ENCODE results near the gene HCST. TPM values are rescaled to one million over a fixed set of nuclear protein-coding genes. Genes with fewer than 3 reads are reported as not detected.

The HCST gene
- total RNA-seq, 2 experiments from 2014 or later: 50.7 to 52.9 TPM

DNA sequence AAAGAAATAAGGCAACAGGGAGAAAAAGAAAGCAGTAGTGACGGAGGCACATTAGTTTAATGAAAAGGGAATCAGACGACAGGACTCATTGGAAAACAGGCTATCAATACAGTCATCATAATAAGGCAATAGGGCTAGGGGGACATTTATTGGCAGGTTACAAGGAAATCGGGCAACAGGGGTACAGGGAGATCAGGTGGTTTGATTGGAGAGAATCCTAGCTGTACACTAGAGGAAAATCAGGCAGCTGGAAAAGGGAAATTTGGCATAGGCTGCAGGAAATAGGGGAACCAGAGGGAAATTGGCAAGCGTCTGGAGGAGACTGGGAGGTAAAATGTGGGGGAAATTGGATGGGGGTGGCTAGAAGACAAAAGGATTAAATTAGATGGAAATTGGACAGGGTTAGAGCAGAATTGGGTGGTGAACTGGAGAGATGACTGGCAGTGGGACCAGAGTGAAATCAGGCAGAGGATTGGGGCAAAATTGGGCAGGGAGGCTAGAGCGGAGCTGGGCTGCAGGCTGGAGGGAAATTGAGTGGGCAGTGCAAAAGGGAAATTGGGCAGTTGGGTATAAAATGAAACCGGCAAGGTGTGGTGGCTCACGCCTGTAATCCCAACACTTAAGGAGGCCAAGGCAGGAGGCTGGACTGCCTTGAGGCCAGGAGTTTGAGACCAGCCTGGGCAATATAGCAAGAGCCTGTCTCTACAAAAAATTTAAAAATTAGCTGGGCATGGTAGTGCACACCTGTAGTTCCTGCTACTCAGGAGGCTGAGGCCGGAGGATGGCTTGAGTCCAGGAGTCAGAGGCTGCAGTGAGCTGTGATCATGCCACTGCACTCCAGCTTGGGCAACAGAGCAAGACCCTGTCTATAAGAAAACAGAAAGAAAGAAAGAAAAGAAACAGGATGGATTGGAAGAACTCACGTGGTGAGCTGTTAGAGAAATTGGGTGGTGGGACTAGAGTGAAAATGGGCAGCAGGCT is 41.3 kb downstream of the HCST start:
- no peaks in the 10 kb centered on the region for H3K27me3 Mint-ChIP-seq
- peaks cover 7% of the 10 kb centered on the region for H3K4me1 Mint-ChIP-seq (ENCODE audit: low read depth)
- H3K9me3 Mint-ChIP-seq: no peaks in the 10 kb centered on the region
- H3K4me3 Mint-ChIP-seq: no peak overlapping the region
- H3K36me3 Mint-ChIP-seq: peaks cover 3% of the 10 kb centered on the region
- ChIA-PET POLR2A (interaction anchor here (0.6 kb wide), 1 partner anchor 59 kb away, joined by 3 read pairs; no protein-coding TSS in a partner anchor), CTCF (no interaction called here)
- H3K27ac Mint-ChIP-seq: no peak overlapping the region
- no peak for DNase-seq
- intact Hi-C loops (cut with micrococcal nuclease): no loop called here

- Mint-ChIP-seq H3K4me3 (no peak overlapping the region), H3K27me3 (no peaks in the 10 kb centered on the region), H3K9me3 (no peaks in the 10 kb centered on the region), H3K4me1 (ENCODE audit: low read depth) (peaks cover 7% of the 10 kb centered on the region), H3K36me3 (no peaks in the 10 kb centered on the region), H3K27ac (no peak overlapping the region)
- DNase-seq: no peak
- POLR2A ChIA-PET: no interaction called here
- intact Hi-C loops (cut with micrococcal nuclease): no loop called here
- CTCF ChIA-PET: no interaction called here
These were observed 42.2 kb downstream of the HCST start for GRCh38 chr19:35944556-35944955.

GRCh38 chr19:35945121-35945790 is 42.9 kb downstream of the HCST start:
- intact Hi-C loops (cut with micrococcal nuclease): no loop called here
- H3K27ac Mint-ChIP-seq: no peak overlapping the region
- H3K27me3 Mint-ChIP-seq: no peaks in the 10 kb centered on the region
- CTCF ChIA-PET: no interaction called here
- H3K4me1 Mint-ChIP-seq (ENCODE audit: low read depth): peaks cover 9% of the 10 kb centered on the region
- no peak for DNase-seq
- H3K9me3 Mint-ChIP-seq: no peaks in the 10 kb centered on the region
- H3K4me3 Mint-ChIP-seq: no peak overlapping the region
- H3K36me3 Mint-ChIP-seq: no peaks in the 10 kb centered on the region
- POLR2A ChIA-PET: no interaction called here

DNA sequence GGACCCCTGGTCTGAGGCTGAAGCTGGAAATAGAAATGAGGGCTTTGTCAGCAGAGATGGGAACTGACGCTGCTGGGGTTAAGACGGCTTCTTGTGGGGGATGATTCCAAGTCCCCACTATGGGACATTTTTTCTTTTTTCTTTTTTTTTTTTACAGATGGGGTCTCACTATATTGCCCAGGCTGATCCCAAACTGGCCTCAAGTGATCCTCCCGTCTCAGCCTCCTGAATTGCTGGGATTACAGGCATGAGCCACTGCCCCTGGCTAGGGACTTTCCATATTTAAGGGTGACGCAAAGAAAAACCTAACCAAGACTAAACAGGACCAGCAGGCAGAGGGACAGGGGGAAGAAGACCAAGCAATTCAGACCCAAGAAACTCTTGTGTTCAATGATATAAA is 43.9 kb downstream of the HCST start:
- ChIA-PET CTCF (interaction anchor here (1.0 kb wide), 1 partner anchor 108 kb away, joined by 3 read pairs; the partner anchor contains the start of gene THAP8), POLR2A (no interaction called here)
- peaks cover 13% of the 10 kb centered on the region for H3K4me1 Mint-ChIP-seq (ENCODE audit: low read depth)
- H3K9me3 Mint-ChIP-seq: no peaks in the 10 kb centered on the region
- intact Hi-C loops (cut with micrococcal nuclease): no loop called here
- no peak for DNase-seq
- H3K36me3 Mint-ChIP-seq: no peaks in the 10 kb centered on the region
- no peaks in the 10 kb centered on the region for H3K27me3 Mint-ChIP-seq
- no peak overlapping the region for H3K27ac Mint-ChIP-seq
- H3K4me3 Mint-ChIP-seq: no peak overlapping the region

DNA sequence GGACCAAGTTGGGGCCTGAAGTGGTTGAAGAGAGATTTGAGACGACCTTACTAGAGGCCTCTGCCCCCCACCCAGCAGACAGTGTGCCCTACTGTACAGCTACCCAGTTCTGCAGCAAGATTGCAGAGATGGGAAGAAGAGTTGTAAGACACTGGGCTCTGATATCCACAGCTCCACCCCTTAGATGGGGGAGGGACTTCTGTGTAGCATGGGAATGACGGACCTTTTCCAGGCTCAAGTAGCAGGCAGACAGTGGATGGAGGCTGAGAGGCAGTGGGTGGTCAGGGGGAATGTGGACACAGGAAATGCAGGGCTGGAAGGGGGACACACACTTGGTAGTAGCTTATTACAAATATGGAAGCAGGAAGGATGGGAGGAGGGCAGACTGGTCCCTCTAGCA is 46.8 kb downstream of the HCST start:
- Mint-ChIP-seq H3K36me3 (no peaks in the 10 kb centered on the region), H3K27ac (no peak overlapping the region), H3K4me1 (ENCODE audit: low read depth) (peaks cover 32% of the 10 kb centered on the region), H3K27me3 (no peaks in the 10 kb centered on the region), H3K4me3 (no peak overlapping the region), H3K9me3 (no peaks in the 10 kb centered on the region)
- no peak for DNase-seq
- ChIA-PET CTCF (interaction anchor here (1.1 to 1.6 kb wide), 6 partner anchors 14 to 221 kb away, joined by 3 to 4 read pairs (median 3); no protein-coding TSS in a partner anchor), POLR2A (interaction anchor here (1.9 kb wide), 1 partner anchor 10 kb away, joined by 7 read pairs; no protein-coding TSS in a partner anchor)
- intact Hi-C loops (cut with micrococcal nuclease): no loop called here

Other genes with a start within 250 kb of the HCST start
- 1 to 10 TPM in 1 of 2 experiments, under 1 TPM in 1; 0.90 to 1.0 TPM for gene UPK1A, start 236.0 kb upstream of the HCST start, total RNA-seq
- 100 to 1,000 TPM; 226 to 228 TPM for gene ZBTB32, start 198.0 kb upstream of the HCST start, total RNA-seq
- 10 to 100 TPM; 47.0 to 54.2 TPM for gene KMT2B, start 184.5 kb upstream of the HCST start, total RNA-seq
- 10 to 100 TPM; 90.1 to 92.8 TPM for gene IGFLR1, start 160.1 kb upstream of the HCST start, total RNA-seq
- 10 to 100 TPM; 34.6 to 37.8 TPM for gene U2AF1L4, start 157.1 kb upstream of the HCST start, total RNA-seq
- 10 to 100 TPM; 46.7 to 47.9 TPM for gene PSENEN, start 156.9 kb upstream of the HCST start, total RNA-seq
- 1 to 10 TPM; 7.5 TPM for gene LIN37, start 154.0 kb upstream of the HCST start, total RNA-seq
- under 1 TPM; 0.36 to 0.53 TPM for gene HSPB6, start 145.5 kb upstream of the HCST start, total RNA-seq
- 10 to 100 TPM; 38.4 to 40.0 TPM for gene PROSER3, start 144.4 kb upstream of the HCST start, total RNA-seq
- 10 to 100 TPM; 35.0 to 39.3 TPM for gene ARHGAP33, start 127.0 kb upstream of the HCST start, total RNA-seq
- not detected for gene PRODH2, start 89.7 kb upstream of the HCST start, total RNA-seq
- gene NPHS1, start 50.0 kb upstream of the HCST start, total RNA-seq: not detected
- under 1 TPM; 0.78 to 0.92 TPM for gene KIRREL2, start 45.6 kb upstream of the HCST start, total RNA-seq
- gene APLP1, start 34.0 kb upstream of the HCST start, total RNA-seq: 1 to 10 TPM; 1.2 to 2.6 TPM
- gene NFKBID, start 2.0 kb upstream of the HCST start, total RNA-seq: 10 to 100 TPM; 66.7 to 70.9 TPM
- not detected for gene TYROBP, start 5.8 kb downstream of the HCST start, total RNA-seq
- gene LRFN3, start 33.8 kb downstream of the HCST start, total RNA-seq: 1 to 10 TPM; 8.7 to 9.1 TPM
- gene SDHAF1, start 92.7 kb downstream of the HCST start, total RNA-seq: 10 to 100 TPM; 15.8 to 18.9 TPM
- gene SYNE4, start 106.3 kb downstream of the HCST start, total RNA-seq: 1 to 10 TPM; 2.0 to 2.9 TPM
- gene ALKBH6, start 111.7 kb downstream of the HCST start, total RNA-seq: 10 to 100 TPM; 40.9 to 44.7 TPM
- under 1 TPM; 0.12 to 0.44 TPM for gene CLIP3, start 130.3 kb downstream of the HCST start, total RNA-seq
- gene THAP8, start 151.8 kb downstream of the HCST start, total RNA-seq: 1 to 10 TPM; 2.1 to 2.2 TPM
- gene WDR62, start 152.4 kb downstream of the HCST start, total RNA-seq: 10 to 100 TPM; 16.8 to 17.7 TPM
- not detected for gene OVOL3, start 208.6 kb downstream of the HCST start, total RNA-seq
- 10 to 100 TPM; 84.1 to 84.8 TPM for gene POLR2I, start 212.3 kb downstream of the HCST start, total RNA-seq
- gene TBCB, start 212.9 kb downstream of the HCST start, total RNA-seq: 100 to 1,000 TPM; 134 to 137 TPM
- gene CAPNS1, start 237.5 kb downstream of the HCST start, total RNA-seq: 100 to 1,000 TPM; 430 to 447 TPM
- gene COX7A1, start 249.9 kb downstream of the HCST start, total RNA-seq: not detected